SIG-M5 (cell line): ENCODE results near the gene INPP5D.
"Not testable (repeated sequence)": the region's sequence is repeated elsewhere in the genome, so short reads cannot be mapped to it uniquely, and the experiment has no call there.

Experiments
- DNase-seq: peaks from one replicate; lab custom pipeline; 2025; lab: John Stamatoyannopoulos, UW

INPP5D gene

GRCh38 chr2:233094614-233095013 is 34.5 kb downstream of the INPP5D start:
- DNase-seq, result no peak

- no peak for DNase-seq
These were observed 35.9 kb downstream of the INPP5D start for GRCh38 chr2:233096006-233096405.

GRCh38 chr2:233098618-233099017 is 38.5 kb downstream of the INPP5D start:
- no peak for DNase-seq

- DNase-seq, result not testable (repeated sequence)
These were observed 39.7 kb downstream of the INPP5D start for GRCh38 chr2:233099820-233100191.

- DNase-seq, result no peak
These were observed 40.3 kb downstream of the INPP5D start for GRCh38 chr2:233100192-233100998.

GRCh38 chr2:233101141-233101540 is 41.0 kb downstream of the INPP5D start:
- DNase-seq, result no peak

- no peak for DNase-seq
These were observed 41.7 kb downstream of the INPP5D start for GRCh38 chr2:233101816-233102215.

GRCh38 chr2:233105156-233105895 is 45.2 kb downstream of the INPP5D start:
- no peak for DNase-seq

- DNase-seq, result no peak
These were observed 45.8 kb downstream of the INPP5D start for GRCh38 chr2:233105930-233106329.

GRCh38 chr2:233107011-233107410 is 46.9 kb downstream of the INPP5D start:
- DNase-seq, result no peak

- DNase-seq, result no peak
These were observed 47.7 kb downstream of the INPP5D start for GRCh38 chr2:233107831-233108300.

GRCh38 chr2:233108611-233109490 is 48.7 kb downstream of the INPP5D start:
- no peak for DNase-seq

GRCh38 chr2:233111427-233111826 is 51.3 kb downstream of the INPP5D start:
- DNase-seq, result no peak

GRCh38 chr2:233112329-233112728 is 52.2 kb downstream of the INPP5D start:
- no peak for DNase-seq

GRCh38 chr2:233112776-233113452 is 52.8 kb downstream of the INPP5D start:
- DNase-seq, result no peak

GRCh38 chr2:233114421-233114861 is 54.3 kb downstream of the INPP5D start:
- DNase-seq, result no peak

GRCh38 chr2:233115121-233115520 is 55.0 kb downstream of the INPP5D start:
- no peak for DNase-seq

- DNase-seq, result no peak
These were observed 55.6 kb downstream of the INPP5D start for GRCh38 chr2:233115741-233116140.

- no peak for DNase-seq
These were observed 56.8 kb downstream of the INPP5D start for GRCh38 chr2:233116946-233117345.

- DNase-seq, result no peak
These were observed 57.2 kb downstream of the INPP5D start for GRCh38 chr2:233117351-233117750.

GRCh38 chr2:233117811-233118647 is 57.9 kb downstream of the INPP5D start:
- no peak for DNase-seq
